ENCODE measurements around the gene GRAMD1A.
"Not testable (repeated sequence)": the region's sequence is repeated elsewhere in the genome, so short reads cannot be mapped to it uniquely, and the experiment has no call there.

GRAMD1A gene

GRCh38 chr19:35004517-35005255 lies 4.6 kb downstream of the GRAMD1A start:
- DNase-seq, result no peak

DNA sequence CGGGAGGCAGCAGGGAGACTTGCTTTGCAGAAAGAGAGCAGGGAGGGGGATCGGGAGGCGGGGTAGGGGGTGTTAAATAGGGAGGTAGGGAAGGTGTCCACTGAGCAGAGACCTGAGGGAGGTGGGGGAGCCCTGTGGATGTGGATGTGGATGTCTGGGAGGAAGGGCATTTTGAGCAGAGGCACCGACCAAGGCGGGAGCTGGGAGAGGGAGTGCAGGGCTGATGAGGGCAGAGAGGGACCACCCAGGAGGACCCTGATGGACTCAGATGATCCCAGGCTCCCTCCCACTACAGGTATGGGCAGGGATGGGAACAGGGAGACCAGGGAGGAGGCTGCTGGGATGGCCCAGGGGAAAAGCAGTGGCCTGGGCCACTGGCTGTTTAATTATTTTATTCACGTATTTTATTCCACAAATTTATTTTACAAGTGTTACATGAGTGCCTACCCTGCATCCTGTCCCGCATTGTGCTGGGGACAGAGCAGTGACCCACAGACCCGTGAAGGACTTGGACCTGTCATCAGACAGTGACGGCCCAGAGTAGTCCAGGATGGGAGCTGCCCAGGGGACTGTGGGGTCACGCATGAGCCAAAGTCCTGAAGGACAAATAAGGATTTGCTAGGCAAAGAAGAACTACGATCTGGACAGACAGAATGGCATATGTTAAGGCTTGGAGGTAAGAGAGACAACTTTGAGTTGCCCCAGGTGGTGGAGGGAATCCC lies 5.3 kb downstream of the GRAMD1A start:
- no peak for DNase-seq

DNA sequence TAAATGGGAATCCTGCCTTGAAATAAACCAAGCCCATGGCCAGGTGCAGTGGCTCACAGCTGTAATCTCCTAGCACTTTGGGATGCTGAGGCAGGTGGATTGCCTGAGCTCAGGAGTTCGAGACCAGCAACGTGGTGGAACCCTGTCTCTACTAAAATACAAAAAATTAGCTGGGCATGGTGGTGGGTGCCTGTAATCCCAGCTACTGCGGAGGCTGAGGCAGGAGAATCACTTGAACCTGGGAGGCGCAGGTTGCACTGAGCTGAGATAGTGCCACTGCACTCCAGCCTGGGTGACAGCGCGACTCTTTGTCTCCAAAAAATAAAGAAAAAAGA lies 5.9 kb downstream of the GRAMD1A start:
- not testable (repeated sequence) for DNase-seq

DNA sequence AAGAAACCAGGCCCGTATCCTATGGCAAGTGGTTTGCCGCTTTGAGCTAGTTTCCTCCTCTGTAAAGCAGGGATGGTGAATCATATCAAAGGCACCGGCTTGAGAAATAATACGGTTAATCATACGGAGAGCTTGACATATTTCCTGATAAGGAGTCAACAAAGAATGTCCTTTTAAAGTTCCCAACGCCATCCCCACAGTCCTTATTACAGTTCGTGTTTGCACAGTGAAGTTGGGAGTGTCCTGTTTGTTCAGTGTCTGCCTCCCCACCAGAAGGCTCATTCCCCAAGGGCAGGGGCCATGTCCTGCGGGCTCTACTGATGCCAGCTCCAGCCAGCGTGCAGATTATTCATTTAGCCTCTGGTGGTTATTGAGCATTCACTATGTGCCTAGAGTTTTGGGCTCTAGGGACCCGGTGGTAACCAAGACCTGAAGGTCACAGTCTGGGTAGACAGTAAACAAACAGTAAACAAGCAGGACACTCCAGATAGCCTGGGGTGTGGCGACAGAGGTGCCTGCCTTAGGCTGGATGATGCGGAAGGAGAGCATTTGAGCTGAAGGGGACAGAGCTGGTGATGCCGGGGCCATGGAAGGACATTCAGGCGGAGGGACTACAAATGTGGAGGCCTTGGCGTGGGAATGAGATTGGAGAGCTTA lies 6.3 kb downstream of the GRAMD1A start:
- no peak for DNase-seq

- no peak for DNase-seq
These were observed 6.9 kb downstream of the GRAMD1A start for GRCh38 chr19:35006999-35007365.

- not testable (repeated sequence) for DNase-seq
These were observed 7.3 kb downstream of the GRAMD1A start for GRCh38 chr19:35007427-35007826.

GRCh38 chr19:35008891-35009341 lies 8.8 kb downstream of the GRAMD1A start:
- DNase-seq, result no peak

DNA sequence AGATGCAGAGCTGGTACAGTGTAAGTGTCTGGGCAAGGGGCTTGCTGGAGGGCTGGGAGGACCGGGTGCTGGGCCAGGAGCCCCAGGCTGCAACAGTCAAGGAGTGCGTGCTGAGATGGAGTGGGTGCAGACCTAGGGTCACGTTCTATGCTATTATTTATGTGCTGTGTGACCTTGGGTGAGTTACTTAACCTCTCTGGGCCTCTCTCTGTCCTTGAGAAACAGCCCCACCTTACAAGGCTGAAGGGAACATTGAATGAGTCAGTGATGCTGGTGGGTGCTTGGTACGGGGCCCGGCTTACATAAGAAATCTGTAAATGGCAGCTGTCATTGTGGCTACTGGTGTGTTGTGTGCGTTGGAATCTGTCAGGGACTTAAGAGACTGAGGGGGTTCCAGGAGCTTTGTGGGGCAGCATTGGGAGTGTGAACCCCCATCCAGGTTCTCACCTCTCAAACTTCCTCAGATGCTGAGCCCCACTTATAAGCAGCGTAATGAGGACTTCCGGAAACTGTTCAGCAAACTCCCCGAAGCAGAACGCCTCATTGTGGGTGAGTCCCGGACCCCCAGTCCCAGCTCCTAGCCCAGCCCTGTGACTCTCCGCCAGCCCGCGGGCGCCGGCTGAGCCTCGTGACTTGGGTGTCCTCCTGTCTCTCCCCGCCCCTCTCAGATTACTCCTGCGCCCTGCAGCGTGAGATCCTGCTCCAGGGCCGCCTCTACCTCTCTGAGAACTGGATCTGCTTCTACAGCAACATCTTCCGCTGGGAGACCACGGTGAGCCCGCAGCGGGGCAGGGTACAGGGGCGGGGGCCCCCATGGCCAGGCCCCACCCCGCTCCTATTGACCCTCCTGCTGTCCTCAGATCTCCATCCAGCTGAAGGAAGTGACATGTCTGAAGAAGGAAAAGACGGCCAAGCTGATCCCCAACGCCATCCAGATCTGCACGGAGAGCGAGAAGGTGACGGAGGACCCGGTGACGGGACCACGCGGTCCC lies 9.6 kb downstream of the GRAMD1A start:
- peak in 1 of 2 experiments; percentile 22 for DNase-seq

GRCh38 chr19:35011091-35011689 lies 11.1 kb downstream of the GRAMD1A start:
- DNase-seq, result peak in 1 of 2 experiments; percentile 32

DNA sequence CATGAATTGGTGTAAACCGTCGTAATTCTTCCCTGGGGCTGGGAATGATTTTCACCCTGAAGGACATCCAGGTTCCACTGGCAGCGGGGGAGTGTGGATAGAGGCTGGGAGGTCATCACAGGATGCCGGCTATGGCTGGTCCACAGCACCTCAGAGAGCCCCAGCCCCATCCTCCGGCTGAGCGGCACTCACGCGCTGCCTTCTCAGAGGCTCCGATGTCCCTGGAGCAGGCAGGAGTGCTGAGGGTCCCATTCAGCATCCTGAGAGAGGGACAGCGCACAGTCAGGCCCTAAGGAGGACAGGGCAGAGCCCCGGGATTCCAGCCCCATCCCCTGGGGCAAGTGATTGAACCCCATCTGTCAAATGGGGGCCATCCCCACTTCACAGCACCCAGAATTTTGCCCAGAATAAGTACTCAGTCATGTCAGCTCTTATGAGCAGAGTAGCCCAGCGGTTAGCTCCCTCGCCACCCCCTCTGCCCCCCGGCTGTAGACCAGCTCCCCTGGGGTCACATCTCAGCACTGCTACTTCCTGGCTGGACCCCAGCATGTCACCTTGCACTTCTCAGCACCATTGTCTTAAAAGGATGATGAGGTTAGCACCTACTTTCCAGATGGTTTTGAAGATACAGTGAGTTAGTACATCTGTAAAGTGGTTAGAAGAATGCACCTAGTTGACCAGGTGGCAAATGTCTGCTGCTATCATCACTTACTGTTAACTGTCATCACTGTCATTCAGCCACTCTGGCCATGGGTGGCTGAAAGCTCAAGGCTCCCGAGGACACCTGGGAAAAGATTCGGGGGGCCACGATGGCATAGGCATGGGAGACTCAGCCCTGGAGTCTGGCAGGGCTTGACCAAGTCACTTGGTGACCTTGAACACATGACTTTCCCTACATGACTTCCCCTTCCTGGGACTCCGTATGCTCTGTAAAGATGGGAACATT lies 11.9 kb downstream of the GRAMD1A start:
- peak in 1 of 2 experiments; percentile 30 for DNase-seq

GRCh38 chr19:35013041-35013819 lies 13.1 kb downstream of the GRAMD1A start:
- peak; percentile 91 to 92 for DNase-seq

DNA sequence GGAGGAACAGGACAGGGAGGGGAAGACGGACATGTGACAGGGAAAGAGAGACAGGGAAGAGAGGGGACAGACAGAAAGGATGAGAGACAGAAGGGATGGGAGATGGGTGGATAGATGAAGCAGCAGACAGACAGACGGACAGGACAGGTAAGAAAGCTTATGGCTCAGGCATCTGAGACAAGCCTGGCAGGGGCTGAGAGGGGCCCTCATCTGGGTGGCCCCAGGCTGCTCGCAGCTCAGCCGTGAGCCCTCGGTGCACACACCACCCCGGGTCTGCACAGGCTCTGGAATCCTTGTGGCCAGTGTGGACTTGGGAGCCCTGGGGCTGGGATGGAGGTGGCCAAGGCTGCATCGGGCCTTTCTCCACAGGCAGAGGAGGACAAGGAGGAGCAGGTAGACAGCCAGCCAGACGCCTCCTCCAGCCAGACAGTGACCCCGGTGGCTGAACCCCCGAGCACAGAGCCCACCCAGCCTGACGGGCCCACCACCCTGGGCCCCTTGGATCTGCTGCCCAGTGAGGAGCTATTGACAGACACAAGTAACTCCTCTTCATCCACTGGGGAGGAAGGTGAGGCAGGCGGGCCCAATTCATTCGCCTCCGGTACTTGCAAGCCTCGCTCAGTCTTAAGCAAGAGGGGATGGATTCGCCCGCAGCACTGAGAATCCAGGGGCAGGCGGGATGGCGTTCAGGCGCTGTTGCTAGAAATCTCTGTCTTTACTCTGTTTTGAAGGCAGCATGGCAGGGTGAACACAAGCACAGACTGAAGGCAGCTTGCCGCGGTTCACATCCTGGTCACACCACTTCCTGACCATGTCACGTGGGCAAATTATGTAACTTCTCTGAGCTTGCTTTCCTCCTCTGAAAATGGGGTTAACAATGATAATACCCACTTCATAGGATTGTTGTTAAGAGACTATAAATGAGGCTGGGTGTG lies 14.0 kb downstream of the GRAMD1A start:
- peak; percentile 37 to 38 for DNase-seq

DNA sequence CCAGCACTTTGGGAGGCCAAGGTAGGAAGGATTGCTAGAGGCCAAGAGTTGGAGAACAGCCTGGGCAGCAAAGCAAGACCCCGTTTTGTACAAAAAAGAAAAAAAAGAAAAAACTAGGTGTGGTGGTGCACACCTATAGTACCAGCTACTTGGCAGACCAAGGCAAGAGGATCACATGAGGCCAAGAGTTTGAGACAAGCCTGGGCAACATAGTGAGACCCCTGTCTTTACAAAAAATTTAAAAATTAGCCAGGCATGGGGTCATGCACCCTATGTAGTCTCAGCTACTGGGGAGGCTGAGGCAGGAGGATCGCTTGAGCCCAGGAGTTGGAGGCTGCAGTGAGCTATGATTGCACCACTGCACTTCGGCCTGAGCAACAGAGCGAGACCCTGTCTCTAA lies 14.7 kb downstream of the GRAMD1A start:
- not testable (repeated sequence) for DNase-seq

GRCh38 chr19:35015270-35015953 lies 15.3 kb downstream of the GRAMD1A start:
- DNase-seq, result no peak

GRCh38 chr19:35015954-35016351 lies 15.8 kb downstream of the GRAMD1A start:
- DNase-seq, result no peak

DNA sequence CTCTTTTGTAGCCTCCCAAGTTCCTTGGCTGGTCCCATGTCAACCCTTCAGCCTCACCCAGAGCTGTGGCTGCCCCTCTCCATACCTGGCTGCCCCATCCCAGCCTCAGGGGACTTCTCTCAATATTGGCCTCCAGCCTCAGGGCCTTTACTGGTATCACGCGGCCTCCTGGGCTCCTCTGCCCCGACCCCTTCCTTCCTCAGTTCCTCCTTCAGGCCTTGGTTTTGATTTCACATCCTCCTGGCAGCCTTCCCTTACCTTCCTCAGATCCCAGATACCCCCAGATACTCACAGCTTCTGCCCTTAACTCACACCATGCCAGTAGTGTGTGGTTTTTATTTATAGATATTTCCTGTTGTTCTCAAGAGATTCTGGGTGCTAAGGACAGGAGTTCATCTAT lies 17.4 kb downstream of the GRAMD1A start:
- no peak for DNase-seq

DNA sequence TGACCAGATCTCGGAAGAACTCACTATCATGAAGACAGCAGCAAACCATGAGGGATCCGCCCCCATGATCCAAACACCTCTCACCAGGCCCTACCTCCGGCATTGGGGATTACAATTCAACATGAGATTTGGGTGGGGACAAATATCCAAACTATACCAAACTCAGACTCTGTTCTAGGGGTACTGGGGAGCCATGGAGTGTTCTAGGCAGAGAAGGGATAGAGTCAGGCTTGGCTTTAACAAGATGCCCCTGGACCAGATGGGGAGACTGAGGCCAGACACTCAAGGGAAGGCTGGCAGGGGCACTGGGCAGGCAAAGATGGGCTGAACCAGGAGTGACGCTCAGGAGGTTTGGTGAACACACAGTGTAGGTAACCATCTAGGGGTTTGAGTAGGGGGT lies 18.3 kb downstream of the GRAMD1A start:
- no peak for DNase-seq

DNA sequence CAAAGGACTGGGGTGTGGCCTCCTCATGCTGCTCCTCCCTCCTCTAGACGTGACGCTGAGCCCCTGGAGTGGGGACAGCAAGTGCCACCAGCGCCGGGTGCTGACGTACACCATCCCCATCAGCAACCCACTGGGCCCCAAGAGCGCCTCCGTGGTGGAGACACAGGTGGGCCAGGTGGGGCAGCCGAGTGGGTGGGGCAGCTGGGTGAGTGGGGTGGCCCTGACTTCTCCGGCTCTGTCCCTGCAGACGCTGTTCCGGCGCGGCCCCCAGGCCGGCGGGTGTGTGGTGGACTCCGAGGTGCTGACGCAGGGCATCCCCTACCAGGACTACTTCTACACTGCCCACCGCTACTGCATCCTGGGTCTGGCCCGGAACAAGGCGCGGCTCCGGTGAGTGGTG lies 19.0 kb downstream of the GRAMD1A start:
- DNase-seq, result no peak

Measured in activated T-cell treated with anti-CD3 and anti-CD28 coated beads, Interleukin-2, amount 50 U/mL, for 48 hours (primary cell).